ENCODE data around the gene SLC2A1.

- no peak for TF ChIP-seq CTCF (optimal IDR thresholded peaks at IDR 0.05 in 1 of 3, IDR thresholded peaks at IDR 0.05 in 1 of 3, conservative IDR thresholded peaks at IDR 0.05 in 1 of 3; ENCODE audit: extremely low read depth in 1 of 3, insufficient read depth in 2 of 3, low read length in 3 of 3)
- no peak for TF ChIP-seq EZH2 (IDR thresholded peaks at IDR 0.05; ENCODE audit: low read length)
Observed at GRCh38 chr1:42887366-42887765, 71.3 kb downstream of the SLC2A1 start.
